ENCODE measurements around the gene GBP6. TPM values are rescaled to one million over a fixed set of nuclear protein-coding genes. Genes with fewer than 3 reads are reported as not detected.

The GBP6 gene
- polyA plus RNA-seq, 1 of the 3 experiments (the other 2 are of a cell fraction) = not detected

DNA sequence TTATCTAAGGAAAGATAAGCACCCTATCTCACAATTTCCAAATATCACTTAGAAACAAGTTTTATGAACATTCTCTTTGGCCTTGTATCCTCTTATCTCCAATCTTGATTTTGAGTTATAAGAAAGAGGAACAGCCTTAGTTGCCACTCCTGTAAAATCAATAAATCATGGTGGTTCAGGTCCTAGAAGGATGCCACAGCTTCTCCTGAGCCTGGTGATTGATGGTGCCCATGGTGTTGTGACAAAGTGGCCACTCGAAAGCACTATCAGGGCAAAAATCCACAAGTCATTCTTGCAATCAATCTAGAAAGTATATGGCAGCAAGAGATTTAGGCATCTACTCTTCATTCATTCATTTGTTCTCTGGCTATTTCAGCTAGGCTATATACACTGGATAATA is 27.8 kb downstream of the GBP6 start:
- Histone ChIP-seq H3K36me3 (replicated peaks in 1 of 2; ENCODE audit: control insufficient read depth in 1 of 2, insufficient read depth in 2 of 2, low read length in 1 of 2) (no peaks in the 10 kb centered on the region), H3K4me1 (ENCODE audit: control insufficient read depth in 1 of 2, insufficient read depth in 2 of 2, low read depth in 1 of 2, low read length in 1 of 2) (no peaks in the 10 kb centered on the region), H3K4me3 (ENCODE audit: low read depth in 2 of 2, low read length in 1 of 2) (no peak overlapping the region), H3K27ac (ENCODE audit: low read depth in 2 of 2, low read length in 1 of 2) (no peak overlapping the region), H3K9me3 (no peaks in the 10 kb centered on the region), H2AFZ (ENCODE audit: low read depth) (no peak overlapping the region), H3K9ac (no peak overlapping the region), H3K9me2 (no peaks in the 10 kb centered on the region; the same call in 1 of the 2 replicates), H3K27me3 (ENCODE audit: insufficient read depth) (no peaks in the 10 kb centered on the region), H3F3A (replicated peaks; ENCODE audit: insufficient read depth) (no peaks in the 10 kb centered on the region), H4K20me1 (ENCODE audit: insufficient read depth) (no peaks in the 10 kb centered on the region), H3K4me2 (no peak overlapping the region), H3K79me2 (ENCODE audit: insufficient read depth) (no peaks in the 10 kb centered on the region)
- 19% methylated on average over 1 of the region's 1 CpG for WGBS (ENCODE audit: low lambda C conversion rate)
- TF ChIP-seq TAF1 (IDR thresholded peaks at IDR 0.05; ENCODE audit: borderline replicate concordance, low read depth, low read length) (no peak), TEAD4 (IDR thresholded peaks at IDR 0.05; ENCODE audit: borderline replicate concordance, insufficient read depth) (no peak)
- ChIA-PET POLR2A (no interaction called here), CTCF (interaction anchor here (1.3 kb wide), 1 partner anchor 33 kb away, joined by 4 read pairs; no protein-coding TSS in a partner anchor)
- DNase-seq = no peak

GRCh38 chr1:89394851-89395250 is 31.0 kb downstream of the GBP6 start:
- no peaks in the 10 kb centered on the region for H3K27me3 ChIP-seq (ENCODE audit: insufficient read depth)
- H3K4me3 ChIP-seq (ENCODE audit: low read depth in 2 of 2, low read length in 1 of 2) = no peak overlapping the region
- TF ChIP-seq, protein P1, sequence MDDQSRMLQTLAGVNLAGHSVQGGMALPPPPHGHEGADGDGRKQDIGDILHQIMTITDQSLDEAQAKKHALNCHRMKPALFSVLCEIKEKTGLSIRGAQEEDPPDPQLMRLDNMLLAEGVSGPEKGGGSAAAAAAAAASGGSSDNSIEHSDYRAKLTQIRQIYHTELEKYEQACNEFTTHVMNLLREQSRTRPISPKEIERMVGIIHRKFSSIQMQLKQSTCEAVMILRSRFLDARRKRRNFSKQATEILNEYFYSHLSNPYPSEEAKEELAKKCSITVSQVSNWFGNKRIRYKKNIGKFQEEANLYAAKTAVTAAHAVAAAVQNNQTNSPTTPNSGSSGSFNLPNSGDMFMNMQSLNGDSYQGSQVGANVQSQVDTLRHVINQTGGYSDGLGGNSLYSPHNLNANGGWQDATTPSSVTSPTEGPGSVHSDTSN (IDR thresholded peaks at IDR 0.05) = no peak
- TF ChIP-seq SIN3A (IDR thresholded peaks at IDR 0.05; ENCODE audit: borderline replicate concordance, low read depth, low read length) = no peak
- TF ChIP-seq RCOR1 (IDR thresholded peaks at IDR 0.05; ENCODE audit: low read length) = no peak
- TF ChIP-seq, protein P2, sequence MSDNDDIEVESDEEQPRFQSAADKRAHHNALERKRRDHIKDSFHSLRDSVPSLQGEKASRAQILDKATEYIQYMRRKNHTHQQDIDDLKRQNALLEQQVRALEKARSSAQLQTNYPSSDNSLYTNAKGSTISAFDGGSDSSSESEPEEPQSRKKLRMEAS (IDR thresholded peaks at IDR 0.05; ENCODE audit: low read depth) = no peak
- no peak for TF ChIP-seq FOSL2 (IDR thresholded peaks at IDR 0.05; ENCODE audit: borderline replicate concordance, low read depth)
- TF ChIP-seq TCF12 (IDR thresholded peaks at IDR 0.05) = no peak
- no peak for TF ChIP-seq SMC3 (IDR thresholded peaks at IDR 0.05; ENCODE audit: low read depth, low read length)
- no peak for TF ChIP-seq RAD21 (IDR thresholded peaks at IDR 0.05; ENCODE audit: low read length)
- TF ChIP-seq, protein P3, sequence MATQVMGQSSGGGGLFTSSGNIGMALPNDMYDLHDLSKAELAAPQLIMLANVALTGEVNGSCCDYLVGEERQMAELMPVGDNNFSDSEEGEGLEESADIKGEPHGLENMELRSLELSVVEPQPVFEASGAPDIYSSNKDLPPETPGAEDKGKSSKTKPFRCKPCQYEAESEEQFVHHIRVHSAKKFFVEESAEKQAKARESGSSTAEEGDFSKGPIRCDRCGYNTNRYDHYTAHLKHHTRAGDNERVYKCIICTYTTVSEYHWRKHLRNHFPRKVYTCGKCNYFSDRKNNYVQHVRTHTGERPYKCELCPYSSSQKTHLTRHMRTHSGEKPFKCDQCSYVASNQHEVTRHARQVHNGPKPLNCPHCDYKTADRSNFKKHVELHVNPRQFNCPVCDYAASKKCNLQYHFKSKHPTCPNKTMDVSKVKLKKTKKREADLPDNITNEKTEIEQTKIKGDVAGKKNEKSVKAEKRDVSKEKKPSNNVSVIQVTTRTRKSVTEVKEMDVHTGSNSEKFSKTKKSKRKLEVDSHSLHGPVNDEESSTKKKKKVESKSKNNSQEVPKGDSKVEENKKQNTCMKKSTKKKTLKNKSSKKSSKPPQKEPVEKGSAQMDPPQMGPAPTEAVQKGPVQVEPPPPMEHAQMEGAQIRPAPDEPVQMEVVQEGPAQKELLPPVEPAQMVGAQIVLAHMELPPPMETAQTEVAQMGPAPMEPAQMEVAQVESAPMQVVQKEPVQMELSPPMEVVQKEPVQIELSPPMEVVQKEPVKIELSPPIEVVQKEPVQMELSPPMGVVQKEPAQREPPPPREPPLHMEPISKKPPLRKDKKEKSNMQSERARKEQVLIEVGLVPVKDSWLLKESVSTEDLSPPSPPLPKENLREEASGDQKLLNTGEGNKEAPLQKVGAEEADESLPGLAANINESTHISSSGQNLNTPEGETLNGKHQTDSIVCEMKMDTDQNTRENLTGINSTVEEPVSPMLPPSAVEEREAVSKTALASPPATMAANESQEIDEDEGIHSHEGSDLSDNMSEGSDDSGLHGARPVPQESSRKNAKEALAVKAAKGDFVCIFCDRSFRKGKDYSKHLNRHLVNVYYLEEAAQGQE (IDR thresholded peaks at IDR 0.05; ENCODE audit: low read depth, low read length) = no peak
- TF ChIP-seq MXI1 (IDR thresholded peaks at IDR 0.05; ENCODE audit: low read depth, low read length) = no peak
- no peak for TF ChIP-seq FOXM1 (IDR thresholded peaks at IDR 0.05; ENCODE audit: low read depth)
- TF ChIP-seq TEAD4 (IDR thresholded peaks at IDR 0.05; ENCODE audit: borderline replicate concordance, insufficient read depth) = no peak
- no peak for TF ChIP-seq POLR2AphosphoS5 (IDR thresholded peaks at IDR 0.05; ENCODE audit: low read depth, low read length)
- TF ChIP-seq GATA2 (CRISPR knock-in tag; IDR thresholded peaks at IDR 0.05) = no peak
- TF ChIP-seq NRF1 (IDR thresholded peaks at IDR 0.05; ENCODE audit: low read depth, low read length) = no peak
- TF ChIP-seq, protein P4, sequence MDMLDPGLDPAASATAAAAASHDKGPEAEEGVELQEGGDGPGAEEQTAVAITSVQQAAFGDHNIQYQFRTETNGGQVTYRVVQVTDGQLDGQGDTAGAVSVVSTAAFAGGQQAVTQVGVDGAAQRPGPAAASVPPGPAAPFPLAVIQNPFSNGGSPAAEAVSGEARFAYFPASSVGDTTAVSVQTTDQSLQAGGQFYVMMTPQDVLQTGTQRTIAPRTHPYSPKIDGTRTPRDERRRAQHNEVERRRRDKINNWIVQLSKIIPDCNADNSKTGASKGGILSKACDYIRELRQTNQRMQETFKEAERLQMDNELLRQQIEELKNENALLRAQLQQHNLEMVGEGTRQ (IDR thresholded peaks at IDR 0.05; ENCODE audit: borderline replicate concordance, low read depth, low read length) = no peak
- no peaks in the 10 kb centered on the region for H4K20me1 ChIP-seq (ENCODE audit: insufficient read depth)
- POLR2A ChIA-PET = no interaction called here
- no peak overlapping the region for H3K4me2 ChIP-seq
- no peaks in the 10 kb centered on the region for H3K9me3 ChIP-seq
- no peaks in the 10 kb centered on the region for H3K36me3 ChIP-seq (replicated peaks in 1 of 2; ENCODE audit: control insufficient read depth in 1 of 2, insufficient read depth in 2 of 2, low read length in 1 of 2)
- H3K9ac ChIP-seq = no peak overlapping the region
- H3K27ac ChIP-seq (ENCODE audit: low read depth in 2 of 2, low read length in 1 of 2) = no peak overlapping the region
- no peak for DNase-seq
- 21% methylated on average over 3 of the region's 3 CpGs for WGBS (ENCODE audit: low lambda C conversion rate)
- H3K4me1 ChIP-seq (ENCODE audit: control insufficient read depth in 1 of 2, insufficient read depth in 2 of 2, low read depth in 1 of 2, low read length in 1 of 2) = no peaks in the 10 kb centered on the region
- H3K9me2 ChIP-seq = no peaks in the 10 kb centered on the region; the same call in 1 of the 2 replicates
- no peak overlapping the region for H2AFZ ChIP-seq (ENCODE audit: low read depth)
- CTCF ChIA-PET = interaction anchor here (0.6 kb wide), 1 partner anchor 13 kb away, joined by 3 read pairs; no protein-coding TSS in a partner anchor
- no peaks in the 10 kb centered on the region for H3K79me2 ChIP-seq (ENCODE audit: insufficient read depth)
- no peaks in the 10 kb centered on the region for H3F3A ChIP-seq (replicated peaks; ENCODE audit: insufficient read depth)

Measured in SK-N-SH (cell line).